GM23338 (cell line): ENCODE data around the gene TMPRSS15. TPM values are rescaled to one million over a fixed set of nuclear protein-coding genes. Genes with fewer than 3 reads are reported as not detected.

Source experiments
- ATAC-seq: fragments of 200-7000 bp; cut with Tn5 transposase; 3 replicates; pipeline ENCODE4 v1.9.1; 2020
- DNase-seq: peaks from one replicate; pipeline ENCODE4 v3.0.0-alpha.2; 2015; ENCODE audit warnings: low spot score
- H2AFZ ChIP-seq: fragments of 200-600 bp; sonication (generic); 2 replicates; pipeline ENCODE4 v1.8.0; 2016; ENCODE audit warnings: antibody characterized with exemption, mild to moderate bottlenecking, moderate library complexity
- H3F3A ChIP-seq: fragments of 200-600 bp; sonication (generic); replicated peaks from 2 replicates; pipeline ENCODE4 v1.8.0; 2017; ENCODE audit warnings: antibody characterized with exemption, mixed run types, low read depth
- H3K27ac ChIP-seq: fragments of 200-600 bp; sonication (generic); 2 replicates; pipeline ENCODE4 v1.6.1; 2016; ENCODE audit warnings: low read depth
- H3K27me3 ChIP-seq: fragments of 200-600 bp; sonication (generic); 2 replicates; pipeline ENCODE4 v1.8.0; 2016; ENCODE audit warnings: mild to moderate bottlenecking, mixed run types, moderate library complexity; ENCODE audit not compliant: insufficient read depth
- H3K36me3 ChIP-seq: fragments of 200-600 bp; sonication (generic); 2 replicates; pipeline ENCODE4 v1.8.0; 2016; ENCODE audit warnings: mild to moderate bottlenecking; ENCODE audit not compliant: insufficient read depth
- H3K4me1 ChIP-seq: fragments of 200-600 bp; sonication (generic); 2 replicates; pipeline ENCODE4 v1.8.0; 2016; ENCODE audit warnings: mild to moderate bottlenecking, moderate library complexity; ENCODE audit not compliant: insufficient read depth
- H3K4me2 ChIP-seq: fragments of 200-600 bp; sonication (generic); 2 replicates; pipeline ENCODE4 v1.7.1; 2017; ENCODE audit warnings: mixed run types
- H3K4me3 ChIP-seq: fragments of 200-600 bp; sonication (generic); 2 replicates; pipeline ENCODE4 v1.6.1; 2016; ENCODE audit warnings: mixed run types
- H3K79me2 ChIP-seq: fragments of 200-600 bp; sonication (generic); replicated peaks from 2 replicates; pipeline ENCODE4 v1.8.0; 2017; ENCODE audit warnings: mild to moderate bottlenecking; ENCODE audit not compliant: insufficient read depth
- H3K9me2 ChIP-seq: fragments of 200-600 bp; sonication (generic); 2 replicates; pipeline ENCODE4 v1.8.0; 2017; ENCODE audit not compliant: insufficient read depth
- H4K20me1 ChIP-seq: fragments of 200-600 bp; sonication (generic); replicated peaks from 2 replicates; pipeline ENCODE4 v1.8.0; 2017; ENCODE audit warnings: mild to moderate bottlenecking; ENCODE audit not compliant: insufficient read depth
- H3K27ac Mint-ChIP-seq: 2 replicates; pipeline ENCODE4 v1.8.0; 2020; ENCODE audit warnings: inconsistent platforms, mild to moderate bottlenecking, moderate library complexity, mixed read lengths
- H3K27me3 Mint-ChIP-seq: 3 replicates; pipeline ENCODE4 v1.8.0; 2022; ENCODE audit warnings: low read depth, mild to moderate bottlenecking, moderate library complexity, mixed read lengths, inconsistent platforms; ENCODE audit not compliant: insufficient read depth, poor library complexity
- H3K36me3 Mint-ChIP-seq: 3 replicates; pipeline ENCODE4 v1.8.0; 2021; ENCODE audit warnings: low read depth, mild to moderate bottlenecking, inconsistent platforms, moderate library complexity, mixed read lengths
- H3K4me1 Mint-ChIP-seq: 3 replicates; pipeline ENCODE4 v1.8.0; 2020; ENCODE audit warnings: mild to moderate bottlenecking, inconsistent platforms, mixed read lengths
- H3K4me3 Mint-ChIP-seq: 3 replicates; pipeline ENCODE4 v1.8.0; 2021; ENCODE audit warnings: moderate library complexity, mild to moderate bottlenecking, inconsistent platforms, mixed read lengths
- H3K9me3 Mint-ChIP-seq: 3 replicates; pipeline ENCODE4 v1.8.0; 2020; ENCODE audit warnings: moderate library complexity, mild to moderate bottlenecking, inconsistent platforms, mixed read lengths
- CREB1 ChIP-seq: fragments of 250-450 bp; sonication (Bioruptor Pico); IDR thresholded peaks from 2 replicates; pipeline ENCODE4 v1.5.0; 2020; ENCODE audit warnings: low read depth, mild to moderate bottlenecking, moderate library complexity
- CTCF ChIP-seq, 2 experiments: fragments of 200-600 bp in 1 of 2; sonication (generic) in 1 of 2; conservative IDR thresholded peaks; 2 replicates each; pipeline versions ENCODE4 v1.5.1 to v1.6.1; 2016 to 2017; ENCODE audit warnings: antibody characterized with exemption in 2 of 2, low read depth in 2 of 2, mild to moderate bottlenecking in 2 of 2, moderate library complexity in 1 of 2
- ETS1 ChIP-seq: IDR thresholded peaks from 2 replicates; pipeline ENCODE4 v1.6.1; 2016; ENCODE audit warnings: antibody characterized with exemption
- EZH2 ChIP-seq: fragments of 200-600 bp; sonication (generic); IDR thresholded peaks from one replicate; pipeline ENCODE4 v1.8.0; 2017; ENCODE audit warnings: antibody characterized with exemption, mild to moderate bottlenecking, low read depth; ENCODE audit not compliant: unreplicated experiment
- EZH2phosphoT487 ChIP-seq: fragments of 200-600 bp; sonication (generic); IDR thresholded peaks from one replicate; pipeline ENCODE4 v1.8.1; 2018; ENCODE audit warnings: antibody characterized with exemption; ENCODE audit not compliant: unreplicated experiment
- JUNB ChIP-seq: IDR thresholded peaks from one replicate; pipeline ENCODE4 v1.6.1; 2016; ENCODE audit warnings: antibody characterized with exemption; ENCODE audit not compliant: unreplicated experiment
- NANOG ChIP-seq: IDR thresholded peaks from 2 replicates; pipeline ENCODE4 v1.6.1; 2016; ENCODE audit warnings: antibody characterized with exemption, borderline replicate concordance
- POLR2AphosphoS5 ChIP-seq: IDR thresholded peaks from 2 replicates; pipeline ENCODE4 v1.6.1; 2016; ENCODE audit warnings: antibody characterized with exemption, low read depth
- STAT1 ChIP-seq: IDR thresholded peaks from one replicate; pipeline ENCODE4 v1.6.1; 2016; ENCODE audit warnings: antibody characterized with exemption; ENCODE audit not compliant: unreplicated experiment
- ZNF114 ChIP-seq: fragments of 250-450 bp; sonication (Bioruptor Pico); IDR thresholded peaks from 2 replicates; pipeline ENCODE4 v1.5.0; 2020; ENCODE audit warnings: mild to moderate bottlenecking, moderate library complexity
- ZNF462 ChIP-seq: fragments of 250-450 bp; sonication (Bioruptor Pico); IDR thresholded peaks from 2 replicates; pipeline ENCODE4 v1.5.0; 2020; ENCODE audit warnings: mild to moderate bottlenecking, moderate library complexity
- polyA plus RNA-seq: library from polyadenylated mRNA; unstranded; fragments of >200 nt; fragmentation: Nextera tagmentation; extraction: Ambion mirVana; gene quantifications from 2 replicates; pipeline ENCODE4 v1.2.1, GENCODE V29; 2016
- total RNA-seq: library from RNA; depleted of rRNA; stranded (reverse); fragments of >200 nt; shearing (Covaris generic); gene quantifications from 2 replicates; pipeline ENCODE4 v1.2.3, GENCODE V29; 2014

The TMPRSS15 gene
- total and polyA plus RNA-seq, 2 experiments from 2014 or later, result not detected

GRCh38 chr21:18220498-18220897 lies 183.1 kb downstream of the TMPRSS15 start:
- Mint-ChIP-seq H3K27me3 (peaks cover 2% of the 10 kb centered on the region), H3K4me3 (no peak overlapping the region), H3K4me1 (peaks cover 7% of the 10 kb centered on the region; the same call in 2 of the 3 replicates), H3K27ac (no peak overlapping the region), H3K36me3 (peaks cover 36% of the 10 kb centered on the region; the same call in 2 of the 3 replicates), H3K9me3 (peaks cover 44% of the 10 kb centered on the region)
- H3K4me1 ChIP-seq, result no peaks in the 10 kb centered on the region; the same call in 1 of the 2 replicates
- no peak for TF ChIP-seq EZH2
- TF ChIP-seq CREB1 (CRISPR knock-in tag), result no peak
- no peak for TF ChIP-seq JUNB
- no peak for TF ChIP-seq STAT1
- TF ChIP-seq ETS1, result no peak
- no peak for TF ChIP-seq CTCF (conservative IDR thresholded peaks at IDR 0.05; ENCODE audit: low read depth in 2 of 2)
- no peak for TF ChIP-seq EZH2phosphoT487
- TF ChIP-seq ZNF462 (CRISPR knock-in tag), result no peak
- no peak for TF ChIP-seq POLR2AphosphoS5
- TF ChIP-seq NANOG, result no peak
- no peak for TF ChIP-seq ZNF114 (CRISPR knock-in tag)
- H3K79me2 ChIP-seq, result no peaks in the 10 kb centered on the region
- H3K9me2 ChIP-seq, result peaks cover 14% of the 10 kb centered on the region; the same call in 1 of the 2 replicates
- ATAC-seq (no peak), DNase-seq (no peak)
- no peaks in the 10 kb centered on the region for H4K20me1 ChIP-seq
- H3K4me3 ChIP-seq, result no peak overlapping the region
- no peak overlapping the region for H3K4me2 ChIP-seq
- H3F3A ChIP-seq, result no peaks in the 10 kb centered on the region
- H3K36me3 ChIP-seq, result peaks cover 3% of the 10 kb centered on the region; the same call in 1 of the 2 replicates
- no peak overlapping the region for H2AFZ ChIP-seq
- no peak overlapping the region for H3K27ac ChIP-seq
- no peaks in the 10 kb centered on the region for H3K27me3 ChIP-seq
